GM19238 (cell line): Measurements from ENCODE around the gene TMEM43.

Experiments
- DNase-seq: peaks from one replicate; pipeline ENCODE4 v3.0.0; 2011; ENCODE audit warnings: low spot score; ENCODE audit not compliant: insufficient read length

TMEM43 gene

DNA sequence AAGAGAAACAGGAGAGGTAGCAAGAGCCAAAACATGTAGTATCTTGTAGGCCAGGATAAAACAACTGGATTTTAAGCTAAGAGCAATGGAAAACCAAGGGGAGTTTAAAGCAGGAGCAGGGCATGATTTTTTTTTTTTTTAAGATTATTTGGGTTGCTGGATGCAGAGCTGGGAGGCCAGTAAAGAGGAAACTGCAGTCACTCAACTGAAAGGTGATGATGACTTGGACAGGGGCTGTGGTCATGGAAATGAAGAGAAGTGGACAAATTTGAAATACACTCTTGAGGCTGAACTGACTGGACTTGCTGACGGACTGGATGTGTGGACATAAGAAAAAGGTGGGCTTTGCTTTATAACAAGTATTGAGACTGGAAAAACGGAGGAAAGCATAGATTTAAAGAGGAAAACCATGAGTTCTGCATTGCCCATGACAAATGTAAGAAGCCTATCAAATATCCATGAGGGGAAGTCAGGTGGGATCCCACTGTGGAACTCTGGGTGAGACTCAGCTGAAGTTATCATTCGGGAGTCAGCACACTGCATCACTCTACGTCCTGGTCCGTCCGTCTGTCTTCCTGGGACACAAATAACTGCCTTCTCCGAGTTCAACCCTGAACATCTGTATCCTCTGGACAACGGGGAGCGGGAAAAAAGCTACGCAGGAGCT is 52.9 kb downstream of the TMEM43 start:
- DNase-seq = no peak

- peak; percentile 76 for DNase-seq
Observed at GRCh38 chr3:14178247-14179113, 53.6 kb downstream of the TMEM43 start, which contains the start of the genes LSM3 and XPC. Gene LSM3, plus strand, starts transcription at chr3:14178817. Its CDS starts 44 bp downstream, at chr3:14178861. Gene XPC, minus strand, starts transcription at chr3:14178601. Its CDS starts 33 bp downstream, at chr3:14178568.

DNA sequence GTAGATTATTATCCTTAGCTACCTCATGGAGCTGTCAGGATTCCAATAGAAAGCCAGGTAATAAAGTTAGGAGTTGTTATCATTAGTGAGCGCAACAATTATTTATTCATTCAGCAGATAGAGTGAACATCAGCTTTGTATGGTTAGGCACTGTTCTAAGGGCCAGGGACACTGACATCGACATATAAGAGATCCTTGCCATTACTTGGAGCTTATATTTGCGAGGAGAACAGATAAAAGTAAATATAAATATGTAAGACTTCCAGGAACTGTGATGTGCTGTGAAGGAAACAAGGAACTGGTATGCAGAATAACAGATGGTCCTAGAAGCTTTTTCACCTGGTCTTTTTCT is 54.2 kb downstream of the TMEM43 start:
- DNase-seq = no peak

DNA sequence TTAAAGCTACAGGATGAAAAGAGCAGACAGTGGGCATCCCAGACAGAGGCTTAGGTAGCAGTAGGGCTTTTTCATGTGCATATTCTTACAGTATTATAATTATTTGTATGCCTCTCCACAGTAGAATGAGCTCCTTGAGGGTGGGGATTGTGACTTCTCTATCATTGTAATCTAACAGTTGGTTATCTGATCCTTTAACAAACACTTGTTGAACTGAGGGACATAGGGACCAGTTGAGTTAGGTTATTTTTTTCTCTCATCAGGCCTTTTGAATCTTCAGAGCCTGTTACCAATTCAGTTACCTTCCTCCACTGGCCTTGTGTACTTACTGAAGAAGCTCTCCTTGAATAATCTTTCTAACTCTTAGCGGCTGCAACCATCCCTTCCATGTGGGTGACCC is 54.9 kb downstream of the TMEM43 start:
- DNase-seq = no peak

GRCh38 chr3:14181253-14181652 is 56.4 kb downstream of the TMEM43 start:
- DNase-seq = no peak

DNA sequence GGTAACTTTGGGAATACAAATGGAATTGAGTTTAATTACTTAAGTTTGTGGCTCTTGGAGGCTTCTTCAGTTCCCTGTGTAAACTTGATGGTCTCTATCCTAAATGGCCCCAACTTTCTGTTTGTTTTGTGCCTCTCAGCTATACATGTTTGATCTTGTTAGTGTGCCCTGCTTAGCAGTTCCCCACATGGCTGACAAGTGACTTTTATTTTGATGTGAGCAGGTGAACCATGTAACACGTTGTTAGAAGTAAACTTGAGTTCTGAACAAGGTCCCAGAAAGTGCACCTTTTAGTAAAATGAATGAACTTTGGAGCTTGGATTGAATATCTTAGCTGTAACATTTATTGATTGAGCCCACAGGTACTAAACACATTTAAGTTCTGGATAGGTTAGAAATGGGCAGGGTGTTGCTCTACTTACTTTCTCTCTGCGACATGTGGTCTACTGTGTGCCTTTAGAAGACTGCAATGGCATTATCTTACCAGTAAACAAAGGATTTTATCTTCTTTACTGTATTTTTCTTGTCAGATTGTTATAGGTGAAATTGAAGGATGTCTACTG is 58.2 kb downstream of the TMEM43 start:
- DNase-seq = no peak

- DNase-seq = no peak
Observed at GRCh38 chr3:14186854-14187458, 62.1 kb downstream of the TMEM43 start.

- DNase-seq = no peak
Observed at GRCh38 chr3:14188041-14188754, 63.3 kb downstream of the TMEM43 start.
